PC-3 (cell line): ENCODE data around the gene ATP13A5.

ENCODE experiments used
- EZH2 ChIP-seq: fragments of 300-600 bp; sonication (generic); IDR thresholded peaks from one replicate; pipeline ENCODE4 v1.6.1; 2017; ENCODE audit warnings: antibody characterized with exemption, mild to moderate bottlenecking, low read length; ENCODE audit not compliant: unreplicated experiment
- EZH2phosphoT487 ChIP-seq: fragments of 300-600 bp; sonication (generic); IDR thresholded peaks from 2 replicates; pipeline ENCODE4 v1.6.1; 2018; ENCODE audit warnings: mild to moderate bottlenecking, antibody characterized with exemption, low read length, borderline replicate concordance
- TF ChIP-seq, protein P1 (sequence below): fragments of 300-600 bp; sonication (generic); conservative IDR thresholded peaks from 2 replicates; pipeline ENCODE4 v1.5.1; 2017; ENCODE audit warnings: antibody characterized with exemption, low read depth, mild to moderate bottlenecking, low read length

DNA sequence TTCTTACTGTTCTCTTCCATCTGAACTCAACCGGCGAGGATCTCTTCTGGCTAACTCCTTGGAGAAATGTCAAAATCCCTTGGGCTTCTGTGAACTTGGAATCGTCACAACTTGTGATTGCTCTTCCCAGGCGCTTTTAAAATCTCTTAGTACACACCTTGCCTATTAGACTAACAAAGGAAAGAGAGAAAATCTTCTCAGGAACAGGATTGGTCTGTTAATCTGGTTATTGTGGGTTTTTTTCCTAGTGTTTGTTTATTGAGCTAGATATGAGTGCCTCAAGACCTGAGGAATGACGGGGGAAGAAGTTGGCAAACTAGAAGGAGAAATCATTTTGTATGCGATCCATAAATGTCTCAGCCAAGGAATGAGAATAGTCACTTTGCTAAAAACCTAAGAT lies at the start of gene ATP13A5:
- TF ChIP-seq, protein P1, sequence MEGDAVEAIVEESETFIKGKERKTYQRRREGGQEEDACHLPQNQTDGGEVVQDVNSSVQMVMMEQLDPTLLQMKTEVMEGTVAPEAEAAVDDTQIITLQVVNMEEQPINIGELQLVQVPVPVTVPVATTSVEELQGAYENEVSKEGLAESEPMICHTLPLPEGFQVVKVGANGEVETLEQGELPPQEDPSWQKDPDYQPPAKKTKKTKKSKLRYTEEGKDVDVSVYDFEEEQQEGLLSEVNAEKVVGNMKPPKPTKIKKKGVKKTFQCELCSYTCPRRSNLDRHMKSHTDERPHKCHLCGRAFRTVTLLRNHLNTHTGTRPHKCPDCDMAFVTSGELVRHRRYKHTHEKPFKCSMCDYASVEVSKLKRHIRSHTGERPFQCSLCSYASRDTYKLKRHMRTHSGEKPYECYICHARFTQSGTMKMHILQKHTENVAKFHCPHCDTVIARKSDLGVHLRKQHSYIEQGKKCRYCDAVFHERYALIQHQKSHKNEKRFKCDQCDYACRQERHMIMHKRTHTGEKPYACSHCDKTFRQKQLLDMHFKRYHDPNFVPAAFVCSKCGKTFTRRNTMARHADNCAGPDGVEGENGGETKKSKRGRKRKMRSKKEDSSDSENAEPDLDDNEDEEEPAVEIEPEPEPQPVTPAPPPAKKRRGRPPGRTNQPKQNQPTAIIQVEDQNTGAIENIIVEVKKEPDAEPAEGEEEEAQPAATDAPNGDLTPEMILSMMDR = no peak
- TF ChIP-seq EZH2phosphoT487 = no peak
- no peak for TF ChIP-seq EZH2
